Measurements from ENCODE around the gene SPC25.

Gene SPC25

GRCh38 chr2:168835969-168836368 lies 54.3 kb downstream of the SPC25 start:
- DNase-seq, result no peak

GRCh38 chr2:168831662-168832061 lies 58.6 kb downstream of the SPC25 start:
- no peak for DNase-seq

DNA sequence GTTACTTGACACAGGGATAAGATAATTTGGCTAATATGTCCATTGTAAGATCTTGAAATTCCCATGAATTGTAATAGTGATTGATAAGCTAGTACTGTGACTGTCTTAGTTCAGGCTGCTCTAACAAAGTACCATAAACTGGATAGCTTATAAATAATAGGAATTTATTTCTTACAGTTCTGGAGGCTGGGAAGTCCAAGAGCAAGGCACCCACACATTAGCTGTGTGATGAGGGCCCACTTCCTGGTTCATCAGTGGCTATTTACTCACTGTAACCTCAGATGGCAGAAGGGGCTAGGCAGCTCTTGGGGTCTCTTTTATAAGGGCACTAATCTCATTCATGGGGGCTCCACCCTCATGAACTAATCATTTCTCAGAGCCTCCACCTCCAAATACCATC lies 59.3 kb downstream of the SPC25 start:
- DNase-seq, result no peak

GRCh38 chr2:168825126-168825525 lies 65.1 kb downstream of the SPC25 start:
- no peak for DNase-seq

GRCh38 chr2:168821992-168822391 lies 68.2 kb downstream of the SPC25 start:
- no peak for DNase-seq

GRCh38 chr2:168821577-168821976 lies 68.7 kb downstream of the SPC25 start:
- DNase-seq, result no peak
